B cell (primary cell): ENCODE results near the gene EFL1. TPM values are rescaled to one million over a fixed set of nuclear protein-coding genes. Genes with fewer than 3 reads are reported as not detected.

Experiments used
- ATAC-seq: fragments of 200-7000 bp; cut with Tn5 transposase; one replicate; pipeline ENCODE4 v1.10.0; 2021; ENCODE audit warnings: low read depth, mild to moderate bottlenecking, moderate number of reproducible peaks, moderate library complexity
- CTCF ChIA-PET: fragments of 350-600 bp; sonication (Branson Sonifier 250); formaldehyde crosslinking; loops from one replicate; lab custom pipeline; 2021; ENCODE audit warnings: antibody characterized with exemption, inconsistent platforms; lab: Charles Lee
- POLR2A ChIA-PET: fragments of 350-600 bp; sonication (Branson Sonifier 250); formaldehyde crosslinking; loops from one replicate; lab custom pipeline; 2021; ENCODE audit warnings: antibody characterized with exemption; lab: Charles Lee
- DNase-seq: peaks from one replicate; pipeline ENCODE4 v3.0.0; 2013
- H2AFZ ChIP-seq: 2 replicates; pipeline ENCODE4 v1.6.1; 2012; ENCODE audit warnings: mild to moderate bottlenecking, low read depth, low read length; ENCODE audit not compliant: insufficient read depth, poor library complexity, severe bottlenecking
- H3K27ac ChIP-seq, 2 donors: 1 replicate in 1 of 2; 2 replicates in 1 of 2; pipeline ENCODE4 v1.5.1; 2012 to 2013; ENCODE audit warnings: low read length in 2 of 2, mild to moderate bottlenecking in 2 of 2, moderate library complexity in 1 of 2
- H3K27me3 ChIP-seq, 4 experiments: fragments of 200-600 bp in 1 of 4; sonication (generic) in 1 of 4; replicated peaks in 1 of 4; 1 replicate in 2 of 4; 2 replicates in 2 of 4; pipeline versions ENCODE4 v1.6.1 to v1.7.0; 2013 to 2016; ENCODE audit warnings: low read length in 3 of 4, mild to moderate bottlenecking in 2 of 4, mixed read lengths in 1 of 4, moderate library complexity in 1 of 4; ENCODE audit not compliant: insufficient read depth in 4 of 4, control insufficient read depth in 3 of 4; ENCODE audit errors: control extremely low read depth in 1 of 4
- H3K36me3 ChIP-seq, 2 experiments: replicated peaks in 1 of 2; 1 replicate in 1 of 2; 2 replicates in 1 of 2; pipeline versions ENCODE4 v1.6.1 to v1.7.1; 2013; ENCODE audit warnings: low read length in 1 of 2; ENCODE audit not compliant: insufficient read depth in 2 of 2, control insufficient read depth in 1 of 2; ENCODE audit errors: control extremely low read depth in 1 of 2, extremely low read depth in 1 of 2
- H3K4me1 ChIP-seq, 2 donors: fragments of 200-600 bp in 1 of 2; sonication (generic) in 1 of 2; 1 replicate in 1 of 2; 2 replicates in 1 of 2; pipeline versions ENCODE4 v1.5.1 to v1.6.1; 2013 to 2017; ENCODE audit warnings: low read length in 2 of 2; ENCODE audit not compliant: control insufficient read depth in 2 of 2, insufficient read depth in 2 of 2
- H3K4me2 ChIP-seq: replicated peaks from 2 replicates; pipeline ENCODE3; 2012; ENCODE audit warnings: mild to moderate bottlenecking, low read depth, low read length; ENCODE audit not compliant: poor library complexity, severe bottlenecking
- H3K4me3 ChIP-seq, 5 experiments: fragments of 200-600 bp in 1 of 5; sonication (generic) in 1 of 5; 1 replicate in 3 of 5; 2 replicates in 2 of 5; pipeline versions ENCODE4 v1.5.1 to v1.7.0; 2011 to 2016; ENCODE audit warnings: low read length in 4 of 5, mild to moderate bottlenecking in 4 of 5, low read depth in 2 of 5, control low read depth in 1 of 5, moderate library complexity in 1 of 5; ENCODE audit not compliant: insufficient read depth in 1 of 5; ENCODE audit errors: control extremely low read depth in 1 of 5, extremely low read depth in 1 of 5
- H3K79me2 ChIP-seq: fragments of 200-600 bp; sonication (generic); one replicate; pipeline ENCODE4 v1.6.0; 2016; ENCODE audit warnings: low read length; ENCODE audit not compliant: control insufficient read depth, insufficient read depth
- H3K9ac ChIP-seq: fragments of 200-600 bp; sonication (generic); 2 replicates; pipeline ENCODE4 v1.6.1; 2017; ENCODE audit warnings: mild to moderate bottlenecking, low read length, moderate library complexity
- H3K9me3 ChIP-seq, 3 donors: one replicate each; pipeline versions ENCODE4 v1.6.1 to v1.7.1; 2013; ENCODE audit warnings: low read length in 2 of 3; ENCODE audit not compliant: control insufficient read depth in 2 of 3, insufficient read depth in 1 of 3; ENCODE audit errors: control extremely low read depth in 1 of 3
- H4K20me1 ChIP-seq: 2 replicates; pipeline ENCODE4 v1.6.0; 2012; ENCODE audit warnings: mild to moderate bottlenecking, low read length; ENCODE audit not compliant: insufficient read depth, control insufficient read depth, poor library complexity, severe bottlenecking
- H3K27ac Mint-ChIP-seq: one replicate; pipeline ENCODE4 v1.8.0; 2021; ENCODE audit warnings: mixed read lengths
- H3K27me3 Mint-ChIP-seq: one replicate; pipeline ENCODE4 v1.8.0; 2021; ENCODE audit warnings: mixed read lengths
- H3K4me1 Mint-ChIP-seq: one replicate; pipeline ENCODE4 v1.8.0; 2021; ENCODE audit warnings: mixed read lengths
- H3K4me3 Mint-ChIP-seq: one replicate; pipeline ENCODE4 v1.8.0; 2021; ENCODE audit warnings: mixed read lengths
- H3K9me3 Mint-ChIP-seq: one replicate; pipeline ENCODE4 v1.8.0; 2022; ENCODE audit warnings: mixed read lengths; ENCODE audit not compliant: insufficient read depth
- CTCF ChIP-seq: fragments of 200-600 bp; IDR thresholded peaks from one replicate; pipeline ENCODE4 v1.8.0; 2022; ENCODE audit warnings: antibody characterized with exemption, mild to moderate bottlenecking
- EZH2 ChIP-seq: IDR thresholded peaks from 2 replicates; pipeline ENCODE4 v1.6.1; 2012; ENCODE audit warnings: borderline replicate concordance, low read depth, mild to moderate bottlenecking, moderate library complexity, low read length; ENCODE audit not compliant: insufficient read depth, poor library complexity, severe bottlenecking
- WGBS: methylation state at CpG from one replicate; pipeline ENCODE4 v1.1.5; 2013; ENCODE audit warnings: missing lambda C conversion rate; ENCODE audit not compliant: insufficient coverage; 5-methylcytosine and 5-hydroxymethylcytosine counted together
- intact Hi-C: fragments of 100-400 bp; cut with micrococcal nuclease; formaldehyde crosslinking; loops from one replicate; pipeline ENCODE4 v1.10.0; 2022
- polyA plus RNA-seq: library from polyadenylated mRNA; depleted of rRNA; stranded (reverse); fragments of >200 nt; gene quantifications from 2 replicates; pipeline ENCODE4 v1.2.3, GENCODE V29; 2012
- total RNA-seq, 2 donors: library from RNA; stranded (reverse); fragments of 120-200 nt in 1 of 2; gene quantifications; 1 replicate in 1 of 2; 2 replicates in 1 of 2; pipeline versions ENCODE4 v1.2.3 to v1.2.4, GENCODE V29; 2013 to 2022

EFL1 gene
- total and polyA plus RNA-seq, 2 donors (not counting 1 experiment from before 2014, with no cell fraction given): 8.2 to 25.8 TPM

- intact Hi-C loops: no loop called here
- ChIA-PET CTCF (no interaction called here), POLR2A (interaction anchor here (0.6 kb wide), 2 partner anchors 265 to 1028 kb away, joined by 4 to 9 read pairs; partner anchors contain the start of gene RPS17)
- Histone ChIP-seq H3K4me1 (no peaks in the 10 kb centered on the region), H2AFZ (no peak overlapping the region), H3K9ac (no peak overlapping the region), H4K20me1 (no peaks in the 10 kb centered on the region), H3K27me3 (no peaks in the 10 kb centered on the region), H3K4me2 (no peak overlapping the region), H3K36me3 (no peaks in the 10 kb centered on the region), H3K4me3 (no peak overlapping the region), H3K27ac (no peak overlapping the region), H3K79me2 (no peaks in the 10 kb centered on the region), H3K9me3 (peaks cover 0 to 2% (median 2%) of the 10 kb centered on the region in 3 donors)
- H3K27ac Mint-ChIP-seq: no peak overlapping the region
- TF ChIP-seq EZH2 (no peak), CTCF (no peak)
- no peak for ATAC-seq
- H3K4me1 Mint-ChIP-seq: no peaks in the 10 kb centered on the region
- H3K4me3 Mint-ChIP-seq: no peak overlapping the region
- peaks cover 5% of the 10 kb centered on the region for H3K9me3 Mint-ChIP-seq
- H3K27me3 Mint-ChIP-seq: peaks cover 12% of the 10 kb centered on the region
- DNase-seq: no peak
Observed at GRCh38 chr15:82275410-82275809, 12.9 kb upstream of the EFL1 start.

- H3K27ac Mint-ChIP-seq: no peak overlapping the region
- H3K9ac ChIP-seq: no peak overlapping the region
Observed at GRCh38 chr15:82272154-82272553, 9.6 kb upstream of the EFL1 start.

More at GRCh38 chr15:82272154-82272553, 9.6 kb upstream of the EFL1 start:
- Mint-ChIP-seq H3K27me3 (peaks cover 12% of the 10 kb centered on the region), H3K9me3 (peaks cover 5% of the 10 kb centered on the region), H3K4me3 (no peak overlapping the region), H3K4me1 (peaks cover 5% of the 10 kb centered on the region)
- Histone ChIP-seq H3K4me1 (peaks cover 5 to 14% of the 10 kb centered on the region in 2 donors), H3K9me3 (peaks cover 0 to 2% (median 2%) of the 10 kb centered on the region in 3 donors), H4K20me1 (no peaks in the 10 kb centered on the region), H2AFZ (no peak overlapping the region), H3K79me2 (no peaks in the 10 kb centered on the region), H3K4me3 (no peak overlapping the region), H3K36me3 (no peaks in the 10 kb centered on the region), H3K4me2 (no peak overlapping the region), H3K27ac (no peak overlapping the region), H3K27me3 (no peaks in the 10 kb centered on the region)
- WGBS: no CpG with 5 or more reads among the region's 2 CpGs
- intact Hi-C loops: no loop called here
- DNase-seq (no peak), ATAC-seq (no peak)
- CTCF ChIA-PET: interaction anchor here (0.7 kb wide), 1 partner anchor 265 kb away, joined by 3 read pairs; no protein-coding TSS in a partner anchor
- TF ChIP-seq CTCF (no peak), EZH2 (no peak)
- POLR2A ChIA-PET: no interaction called here
